Activated CD4-positive, alpha-beta T cell treated with anti-CD3 and anti-CD28 coated beads, Interleukin-2, amount 10 ng/mL, durations not matched to agents 7 days and 5 days (primary cell): ENCODE measurements around the gene AMBRA1. TPM values are rescaled to one million over a fixed set of nuclear protein-coding genes. Genes with fewer than 3 reads are reported as not detected.

ENCODE experiments used
- CTCF ChIA-PET: fragments of 350-600 bp; sonication (Branson Sonifier 250); formaldehyde crosslinking; loops from one replicate; lab custom pipeline; 2021; ENCODE audit warnings: antibody characterized with exemption; lab: Charles Lee
- POLR2A ChIA-PET: fragments of 350-600 bp; sonication (Branson Sonifier 250); formaldehyde crosslinking; loops from one replicate; lab custom pipeline; 2021; ENCODE audit warnings: antibody characterized with exemption; lab: Charles Lee
- DNase-seq: peaks from one replicate; pipeline ENCODE4 v3.0.0-alpha.2; 2020
- H3K27ac Mint-ChIP-seq: one replicate; pipeline ENCODE4 v1.8.0; 2021; ENCODE audit warnings: mild to moderate bottlenecking, moderate library complexity, mixed read lengths
- H3K27me3 Mint-ChIP-seq: one replicate; pipeline ENCODE4 v1.8.0; 2021; ENCODE audit warnings: mixed read lengths
- H3K36me3 Mint-ChIP-seq: one replicate; pipeline ENCODE4 v1.8.0; 2021; ENCODE audit warnings: low read depth, mixed read lengths
- H3K4me1 Mint-ChIP-seq: one replicate; pipeline ENCODE4 v1.8.0; 2021; ENCODE audit warnings: mixed read lengths
- H3K4me3 Mint-ChIP-seq: one replicate; pipeline ENCODE4 v1.8.0; 2021; ENCODE audit warnings: mild to moderate bottlenecking, moderate library complexity, mixed read lengths
- H3K9me3 Mint-ChIP-seq: one replicate; pipeline ENCODE4 v1.8.0; 2021; ENCODE audit warnings: mixed read lengths
- microRNA-seq: library from miRNA; unstranded; fragments of <30 nt; microRNA quantifications from one replicate; pipeline ENCODE4 v1.2.0, GENCODE V29; 2021; ENCODE audit warnings: borderline microRNAs expressed, borderline replicate concordance
- total RNA-seq, 2 experiments: library from RNA; stranded (reverse); gene quantifications; one replicate each; pipeline ENCODE4 v1.2.3, GENCODE V29; 2021

Gene AMBRA1
- total RNA-seq, 2 experiments from 2014 or later = 38.4 to 40.0 TPM

- CTCF ChIA-PET = interaction anchor here (0.6 to 16.1 kb wide), 32 partner anchors 9 to 492 kb away, joined by 3 to 280 read pairs (median 4); partner anchors contain the start of gene MDK
- H3K9me3 Mint-ChIP-seq = no peaks in the 10 kb centered on the region
These were observed 241.6 kb downstream of the AMBRA1 start for GRCh38 chr11:46352063-46352841.

DNA sequence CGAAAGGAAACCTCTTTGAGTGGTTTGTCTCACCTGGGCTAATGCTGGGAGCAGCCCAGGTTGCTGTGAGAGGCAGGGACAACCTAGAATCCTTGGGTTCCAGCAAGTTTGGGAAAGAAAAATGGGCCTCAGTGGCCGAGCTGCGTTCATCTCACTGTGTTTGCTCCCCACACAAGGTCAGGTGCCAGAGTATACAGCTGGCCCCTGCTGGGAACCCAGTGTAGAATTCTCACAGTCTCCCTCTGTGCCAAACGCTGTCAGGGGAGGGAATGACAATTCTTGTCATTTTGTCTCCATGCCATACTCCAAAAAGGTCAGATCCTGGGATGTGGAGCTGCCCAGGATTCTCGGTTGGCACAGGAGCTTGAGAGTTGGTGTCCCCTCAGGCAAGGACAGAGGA is 242.2 kb downstream of the AMBRA1 start:
- no peaks in the 10 kb centered on the region for H3K27me3 Mint-ChIP-seq
- peaks cover 67% of the 10 kb centered on the region for H3K4me1 Mint-ChIP-seq
- H3K36me3 Mint-ChIP-seq = peaks cover 59% of the 10 kb centered on the region
- peak overlapping the region; percentile 71 for H3K27ac Mint-ChIP-seq
- ChIA-PET POLR2A (interaction anchor here (0.6 kb wide), 1 partner anchor 817 kb away, joined by 4 read pairs; no protein-coding TSS in a partner anchor), CTCF (interaction anchor here (0.6 to 16.1 kb wide), 24 partner anchors 8 to 493 kb away, joined by 3 to 280 read pairs (median 4); partner anchors contain the start of gene MDK)
- peak overlapping the region; percentile 72 for H3K4me3 Mint-ChIP-seq
- no peak for DNase-seq
- no peaks in the 10 kb centered on the region for H3K9me3 Mint-ChIP-seq

More at GRCh38 chr11:46352063-46352841, 241.6 kb downstream of the AMBRA1 start:
- POLR2A ChIA-PET = interaction anchor here (0.6 kb wide), 1 partner anchor 818 kb away, joined by 4 read pairs; no protein-coding TSS in a partner anchor
- peak overlapping the region; percentile 72 for H3K4me3 Mint-ChIP-seq
- peak overlapping the region; percentile 86 for H3K27ac Mint-ChIP-seq
- DNase-seq = peak; percentile 73
- no peaks in the 10 kb centered on the region for H3K27me3 Mint-ChIP-seq
- peaks cover 66% of the 10 kb centered on the region for H3K4me1 Mint-ChIP-seq
- peaks cover 63% of the 10 kb centered on the region for H3K36me3 Mint-ChIP-seq

- POLR2A ChIA-PET = no interaction called here
These were observed 242.7 kb downstream of the AMBRA1 start for GRCh38 chr11:46351148-46351547.

GRCh38 chr11:46350695-46351094 is 243.1 kb downstream of the AMBRA1 start:
- ChIA-PET CTCF (interaction anchor here (0.9 to 16.1 kb wide), 8 partner anchors 8 to 244 kb away, joined by 3 to 280 read pairs (median 14); partner anchors contain the start of gene MDK), POLR2A (no interaction called here)
- Mint-ChIP-seq H3K36me3 (peaks cover 54% of the 10 kb centered on the region), H3K4me3 (no peak overlapping the region), H3K27me3 (no peaks in the 10 kb centered on the region), H3K27ac (peak overlapping the region; percentile 36), H3K4me1 (peaks cover 71% of the 10 kb centered on the region), H3K9me3 (no peaks in the 10 kb centered on the region)
- no peak for DNase-seq

More at GRCh38 chr11:46351148-46351547, 242.7 kb downstream of the AMBRA1 start:
- DNase-seq = no peak
- Mint-ChIP-seq H3K9me3 (no peaks in the 10 kb centered on the region), H3K4me1 (peaks cover 68% of the 10 kb centered on the region), H3K36me3 (peaks cover 55% of the 10 kb centered on the region), H3K27ac (peak overlapping the region; percentile 71), H3K27me3 (no peaks in the 10 kb centered on the region), H3K4me3 (peak overlapping the region; percentile 72)
- CTCF ChIA-PET = interaction anchor here (0.6 to 16.1 kb wide), 13 partner anchors 8 to 330 kb away, joined by 3 to 280 read pairs (median 5); partner anchors contain the start of gene MDK

DNA sequence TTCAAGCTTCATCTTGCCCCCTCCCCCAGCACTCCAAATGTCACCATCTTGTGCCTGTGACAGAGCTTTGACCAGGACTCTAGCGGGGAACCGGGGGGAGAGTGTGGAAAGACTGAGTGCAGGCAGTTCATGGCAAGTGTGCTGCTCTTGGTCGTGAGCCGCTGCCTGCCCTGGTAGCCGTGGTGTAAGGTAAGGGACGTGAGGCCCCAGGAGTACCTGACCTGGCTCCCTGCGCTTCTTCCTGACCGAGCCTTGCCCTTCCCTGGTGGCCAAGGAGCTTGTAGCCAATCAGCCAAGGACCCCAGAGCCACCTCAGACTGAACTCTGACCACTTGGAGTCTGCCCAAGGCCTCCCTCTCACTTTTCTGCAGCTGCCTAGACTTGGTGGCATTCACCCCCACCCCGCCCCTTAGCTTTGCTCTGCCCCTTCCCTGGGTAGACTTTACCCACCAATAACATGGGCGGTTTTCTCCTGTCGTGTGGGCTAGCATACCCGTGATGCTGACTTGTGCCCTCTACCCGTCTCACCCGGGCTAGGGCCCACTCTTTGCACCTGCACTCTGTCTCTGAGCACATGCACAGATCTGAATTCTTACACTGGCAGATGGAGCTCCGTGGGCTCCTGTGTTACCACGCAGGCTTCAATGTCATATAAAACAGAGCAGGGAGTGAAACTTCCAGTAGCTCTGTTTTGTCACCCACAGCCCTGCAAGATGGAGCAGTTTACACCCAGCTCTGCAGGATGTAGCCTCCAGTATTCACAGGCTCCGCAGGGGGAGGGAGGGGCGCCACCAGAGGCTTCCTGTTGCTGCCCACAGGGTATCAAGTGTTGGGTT is 245.0 kb downstream of the AMBRA1 start:
- peak; percentile 77 for DNase-seq
- Mint-ChIP-seq H3K36me3 (peaks cover 45% of the 10 kb centered on the region), H3K4me3 (peak overlapping the region; percentile 85), H3K27ac (peak overlapping the region; percentile 91), H3K27me3 (no peaks in the 10 kb centered on the region), H3K9me3 (no peaks in the 10 kb centered on the region), H3K4me1 (peaks cover 80% of the 10 kb centered on the region)
- ChIA-PET POLR2A (interaction anchor here (0.5 kb wide), 2 partner anchors 17 to 1058 kb away, joined by 3 read pairs; no protein-coding TSS in a partner anchor), CTCF (interaction anchor here (0.6 to 16.1 kb wide), 6 partner anchors 8 to 221 kb away, joined by 3 to 280 read pairs (median 6); no protein-coding TSS in a partner anchor)

- Mint-ChIP-seq H3K4me3 (peak overlapping the region; percentile 85), H3K4me1 (peaks cover 78% of the 10 kb centered on the region), H3K27ac (peak overlapping the region; percentile 91), H3K36me3 (peaks cover 40% of the 10 kb centered on the region), H3K27me3 (peaks cover 2% of the 10 kb centered on the region), H3K9me3 (no peaks in the 10 kb centered on the region)
- CTCF ChIA-PET = interaction anchor here (0.6 to 16.1 kb wide), 19 partner anchors 7 to 205 kb away, joined by 3 to 280 read pairs (median 4); no protein-coding TSS in a partner anchor
- no peak for DNase-seq
- POLR2A ChIA-PET = no interaction called here
These were observed 246.0 kb downstream of the AMBRA1 start for GRCh38 chr11:46347637-46348311.

DNA sequence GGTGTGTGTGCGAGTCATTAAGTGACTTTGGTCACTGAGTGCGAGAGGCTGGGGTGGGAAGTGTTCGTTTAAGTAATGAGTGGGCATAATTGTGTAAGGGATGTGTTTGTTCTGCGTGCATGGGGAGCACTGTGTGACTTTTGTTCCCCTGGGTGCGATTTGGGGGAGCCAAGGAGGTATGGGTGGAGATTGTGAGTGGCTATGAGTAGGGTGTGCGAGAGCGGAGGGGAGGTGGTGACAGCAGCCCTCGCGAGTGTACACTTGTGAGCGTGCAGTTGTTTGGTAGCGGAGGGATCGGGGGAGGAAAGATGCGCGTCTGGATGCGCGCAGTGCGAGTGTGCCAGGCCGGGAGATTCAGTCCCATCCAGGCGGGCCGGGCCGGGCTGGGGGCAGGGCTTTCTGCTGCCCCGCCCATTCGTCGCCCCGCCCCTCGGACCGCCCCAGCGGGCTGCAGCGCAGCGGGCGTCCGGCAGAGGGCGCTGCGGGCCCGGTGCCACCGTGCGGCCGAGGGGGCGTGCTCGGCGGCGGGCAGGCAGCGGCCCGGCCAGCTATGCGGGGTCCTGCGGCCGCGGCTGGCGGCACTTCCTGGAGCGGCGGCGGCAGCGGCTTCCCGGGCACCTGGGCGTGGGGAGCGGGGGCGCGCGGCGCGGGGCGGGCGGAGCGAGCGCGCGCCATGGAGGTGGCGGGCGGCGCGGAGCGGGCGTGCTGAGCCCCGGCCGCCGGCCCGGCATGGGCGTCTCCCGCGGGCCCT is 246.8 kb downstream of the AMBRA1 start, which contains the start of gene DGKZ:
Gene DGKZ (plus strand): TSS at position 578 of the 751 bp plus-strand sequence. CDS start 197 bp downstream, outside the sequence.
- H3K27me3 Mint-ChIP-seq = peaks cover 2% of the 10 kb centered on the region
- H3K36me3 Mint-ChIP-seq = peaks cover 38% of the 10 kb centered on the region
- H3K4me3 Mint-ChIP-seq = peak within 1 kb of the TSS; percentile 85
- ChIA-PET POLR2A (no interaction called here), CTCF (interaction anchor here (0.6 to 16.1 kb wide), 18 partner anchors 8 to 204 kb away, joined by 3 to 280 read pairs (median 4); no protein-coding TSS in a partner anchor)
- no peaks in the 10 kb centered on the region for H3K9me3 Mint-ChIP-seq
- peaks cover 80% of the 10 kb centered on the region for H3K4me1 Mint-ChIP-seq
- peak within 1 kb of the TSS; percentile 91 for H3K27ac Mint-ChIP-seq
- DNase-seq = peak; percentile 84

Small RNA genes within 50 kb of the gene (microRNA-seq; reads per million reads assigned to microRNA genes)
- gene MIR3160-1 (not detected), gene MIR3160-2 (not detected), gene MIR4688 (1.9 reads per million)

Other genes starting within 250 kb of the AMBRA1 start
- gene DGKZ, start 246.6 kb downstream of the AMBRA1 start, total RNA-seq = 100 to 1,000 TPM; 178 to 187 TPM
- 10 to 100 TPM in 1 of 2 experiments, 1 to 10 TPM in 1; 8.2 to 10.5 TPM for gene MDK, start 212.4 kb downstream of the AMBRA1 start, total RNA-seq
- under 1 TPM; 0.12 to 0.31 TPM for gene CHRM4, start 202.2 kb downstream of the AMBRA1 start, total RNA-seq
- gene HARBI1, start 23.2 kb upstream of the AMBRA1 start, total RNA-seq = 1 to 10 TPM; 6.3 to 6.6 TPM
- gene ATG13, start 23.5 kb upstream of the AMBRA1 start, total RNA-seq = 10 to 100 TPM; 56.8 to 62.1 TPM
- 10 to 100 TPM; 83.8 to 88.8 TPM for gene ARHGAP1, start 106.6 kb upstream of the AMBRA1 start, total RNA-seq
- 10 to 100 TPM; 11.7 to 16.3 TPM for gene ZNF408, start 107.0 kb upstream of the AMBRA1 start, total RNA-seq
- under 1 TPM in 1 of 2 experiments, not detected in 1; 0.15 TPM for gene F2, start 125.2 kb upstream of the AMBRA1 start, total RNA-seq